ENCODE data around the gene TMEM215.
"Not testable (repeated sequence)": the region's sequence is repeated elsewhere in the genome, so short reads cannot be mapped to it uniquely, and the experiment has no call there.

TMEM215 gene, protein sequence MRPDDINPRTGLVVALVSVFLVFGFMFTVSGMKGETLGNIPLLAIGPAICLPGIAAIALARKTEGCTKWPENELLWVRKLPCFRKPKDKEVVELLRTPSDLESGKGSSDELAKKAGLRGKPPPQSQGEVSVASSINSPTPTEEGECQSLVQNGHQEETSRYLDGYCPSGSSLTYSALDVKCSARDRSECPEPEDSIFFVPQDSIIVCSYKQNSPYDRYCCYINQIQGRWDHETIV

DNA sequence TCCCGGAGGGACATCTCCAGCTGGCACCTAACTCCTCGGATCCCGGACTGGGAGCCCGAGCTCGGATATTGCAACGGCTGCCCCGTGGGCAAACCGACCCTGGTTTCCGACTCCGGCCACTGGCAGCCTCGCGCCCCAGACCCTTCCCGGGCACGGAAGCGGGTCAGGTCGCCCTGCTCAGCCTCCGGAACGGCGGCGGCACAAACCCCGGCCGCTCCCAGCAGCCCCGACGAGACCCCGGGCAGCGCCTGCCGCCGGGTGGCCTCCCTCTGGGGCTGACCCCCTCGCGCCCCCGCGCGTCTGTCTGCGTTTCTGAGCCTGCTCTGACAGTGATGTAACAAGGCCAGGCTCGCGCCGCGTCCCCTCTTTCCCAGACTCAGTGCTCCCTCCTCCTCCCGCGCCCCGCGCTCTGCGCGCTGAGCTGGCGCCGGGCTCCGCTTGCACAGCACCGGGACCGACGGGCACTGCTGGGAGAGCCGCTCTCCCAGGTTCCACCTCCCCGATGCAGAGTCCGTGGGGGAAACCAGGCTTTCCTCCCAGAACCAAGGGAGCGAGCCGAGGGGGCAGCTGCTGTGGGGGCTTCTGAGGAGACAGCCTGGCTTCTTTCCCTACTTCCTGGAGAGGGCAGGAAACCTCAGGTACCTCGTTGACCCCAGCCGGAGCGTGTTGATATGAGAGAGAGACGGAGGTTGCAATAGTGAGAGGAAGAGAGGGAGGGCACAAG, at the start of gene TMEM215:
TSS of gene TMEM215 (plus strand) at position 373 of the 724 bp plus-strand sequence. CDS start 644 bp downstream, outside the sequence.
- DNase-seq: no peak

GRCh38 chr9:32735476-32735875, 47.9 kb upstream of the TMEM215 start:
- DNase-seq: no peak

GRCh38 chr9:32737378-32737777, 46.0 kb upstream of the TMEM215 start:
- no peak for DNase-seq

- no peak for DNase-seq
Observed at GRCh38 chr9:32738501-32739172, 44.7 kb upstream of the TMEM215 start.

- no peak for DNase-seq
Observed at GRCh38 chr9:32741706-32742105, 41.6 kb upstream of the TMEM215 start.

GRCh38 chr9:32742296-32742695, 41.0 kb upstream of the TMEM215 start:
- no peak for DNase-seq

DNA sequence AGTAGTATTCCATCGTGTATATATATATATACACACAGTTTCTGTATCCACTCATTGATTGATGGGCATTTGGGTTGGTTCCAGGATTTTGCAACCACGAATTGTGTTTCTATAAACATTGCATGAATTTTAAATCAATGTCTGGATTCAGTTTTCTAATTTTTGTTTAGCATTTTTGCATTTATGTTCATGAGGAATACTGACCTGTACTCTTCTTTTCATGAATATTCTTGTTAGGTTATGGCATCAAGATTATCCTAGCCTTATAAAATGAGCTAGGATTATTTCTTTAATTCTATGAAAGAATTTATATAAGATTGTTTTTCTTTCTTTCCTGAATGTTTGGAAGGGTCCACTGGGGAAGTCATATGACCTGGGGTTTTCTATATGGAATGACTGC, 35.3 kb upstream of the TMEM215 start:
- DNase-seq: no peak

DNA sequence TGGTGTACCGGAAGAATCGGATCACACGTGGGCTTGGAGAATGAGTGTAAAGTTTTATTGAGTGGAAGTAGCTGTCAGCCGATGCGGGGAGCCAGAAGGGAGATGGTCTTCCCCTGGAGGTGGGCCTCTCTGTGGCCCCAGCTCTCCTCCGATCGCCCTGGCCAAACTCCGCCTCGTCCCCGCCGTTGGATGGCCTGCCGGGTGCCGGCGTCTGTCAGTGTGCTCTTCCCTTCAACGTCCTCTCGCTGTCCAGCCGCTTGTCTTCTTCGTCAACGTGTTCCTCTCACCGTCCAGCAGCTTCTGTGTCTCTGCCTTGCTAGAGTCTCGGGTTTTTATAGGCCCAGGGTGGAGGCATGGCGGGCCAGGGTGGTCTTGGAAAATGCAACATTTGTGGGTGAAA, 27.6 kb upstream of the TMEM215 start:
- DNase-seq: no peak

GRCh38 chr9:32764139-32764538, 19.2 kb upstream of the TMEM215 start:
- DNase-seq: no peak

DNA sequence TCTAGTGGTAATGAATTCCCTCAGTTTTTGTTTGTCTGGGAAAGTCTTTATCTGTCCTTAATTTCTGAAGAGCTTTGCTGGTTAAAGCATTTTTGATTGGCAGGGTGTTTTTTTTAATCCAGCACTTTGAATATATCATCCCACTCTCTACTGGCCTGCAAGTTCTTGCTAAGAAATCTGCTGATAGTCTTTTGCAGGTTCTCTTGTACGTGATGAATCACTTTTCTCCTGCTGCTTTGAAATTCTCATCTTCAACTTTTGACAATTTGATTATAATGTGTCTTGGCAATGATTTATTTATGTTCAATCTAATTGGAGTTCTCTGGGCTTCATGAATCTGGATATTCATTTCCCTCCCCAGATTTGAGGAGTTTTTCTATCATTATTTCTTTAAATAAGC, 8.1 kb upstream of the TMEM215 start:
- no peak for DNase-seq

DNA sequence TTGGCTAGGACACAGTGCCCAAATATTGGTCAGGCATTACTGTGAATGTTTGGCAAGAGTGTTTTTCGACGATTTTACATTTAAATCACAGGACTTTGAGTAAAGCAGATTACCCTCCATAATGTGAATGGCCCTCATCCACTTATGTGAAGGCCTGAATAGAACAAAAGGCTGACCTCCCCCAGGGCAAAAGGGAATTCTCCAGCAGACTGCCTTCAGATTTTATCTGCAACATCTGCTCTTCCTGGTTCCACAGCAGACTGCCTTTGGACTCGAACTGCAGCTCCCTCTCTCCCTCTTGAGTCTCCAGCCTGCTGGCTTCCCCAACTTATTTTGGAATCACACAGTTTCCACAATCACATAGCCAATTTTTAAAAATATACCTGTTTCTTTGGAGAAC, 7.1 kb upstream of the TMEM215 start:
- no peak for DNase-seq

DNA sequence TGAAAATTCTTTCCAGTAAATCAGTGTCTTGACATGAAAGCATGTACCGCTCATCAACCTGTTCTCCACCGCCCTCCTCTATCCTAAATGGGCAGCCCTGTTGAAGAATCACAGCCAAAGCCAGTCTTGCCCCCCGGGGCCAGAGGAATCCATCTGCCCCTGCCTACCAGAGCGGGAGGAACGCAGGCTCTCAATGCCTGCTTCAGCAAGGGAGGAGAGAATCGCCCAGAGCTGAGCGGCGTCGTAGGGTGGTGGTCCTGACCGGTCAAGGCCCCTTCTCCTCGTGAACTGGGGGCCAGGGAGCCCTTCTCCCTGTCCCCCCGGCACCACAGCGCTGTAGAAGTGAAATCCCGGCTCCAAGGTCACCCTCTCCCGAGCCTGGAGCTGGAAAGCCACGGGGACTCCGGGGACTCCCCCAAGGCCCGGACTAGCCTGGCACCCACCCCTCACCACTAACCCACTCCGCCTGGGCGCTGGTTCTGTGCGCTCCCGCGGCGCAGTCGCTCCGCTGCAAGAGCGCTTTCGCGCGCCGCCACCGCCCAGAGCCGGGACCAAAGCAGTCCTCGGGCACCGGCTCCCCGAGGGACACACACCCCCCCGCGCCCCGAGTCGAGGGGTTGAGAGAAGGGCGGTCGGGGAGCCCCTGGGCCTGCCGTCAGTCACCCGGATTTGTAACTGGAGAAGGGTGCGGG, 718 bp upstream of the TMEM215 start:
- DNase-seq: no peak

GRCh38 chr9:32787816-32788215, 4.5 kb downstream of the TMEM215 start:
- no peak for DNase-seq

DNA sequence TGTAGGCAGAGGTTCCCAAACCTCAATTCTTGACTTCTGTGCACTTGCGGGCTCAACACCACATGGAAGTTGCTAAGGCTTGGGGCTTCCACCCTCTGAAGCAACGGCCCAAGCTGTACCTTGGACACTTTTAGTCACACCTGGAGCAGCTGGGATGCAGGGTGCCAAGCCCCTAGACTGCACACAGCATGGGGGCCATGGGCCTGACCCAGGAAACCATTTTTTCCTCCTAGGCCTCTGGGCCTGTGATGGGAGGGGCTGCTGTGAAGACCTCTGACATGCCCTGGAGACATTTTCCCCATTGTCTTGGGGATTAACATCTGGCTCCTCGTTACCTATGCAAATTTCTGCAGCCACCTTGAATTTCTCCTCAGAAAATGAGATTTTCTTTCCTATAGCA, 12.7 kb downstream of the TMEM215 start:
- not testable (repeated sequence) for DNase-seq

GRCh38 chr9:32801530-32801929, 18.2 kb downstream of the TMEM215 start:
- DNase-seq: no peak

DNA sequence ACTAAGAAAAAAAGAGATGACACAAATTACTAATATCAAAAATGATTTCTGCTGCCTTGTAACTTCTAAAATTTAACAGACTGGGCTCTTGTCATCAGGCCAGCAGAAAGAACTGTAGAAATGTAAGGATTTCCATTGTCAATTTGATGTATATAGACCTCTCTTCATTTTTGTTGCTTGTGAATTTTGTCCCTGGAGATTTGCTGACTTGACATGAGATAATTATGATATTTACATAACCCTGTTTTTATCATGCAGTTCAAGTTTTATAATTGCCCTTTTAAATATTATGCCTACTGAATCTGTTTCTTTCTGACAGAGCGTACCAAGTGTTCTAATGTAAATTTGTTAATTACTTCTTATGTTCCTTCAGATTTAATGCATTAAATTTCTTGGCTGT, 23.9 kb downstream of the TMEM215 start:
- DNase-seq: no peak

- DNase-seq: no peak
Observed at GRCh38 chr9:32811246-32811645, 27.9 kb downstream of the TMEM215 start.

- no peak for DNase-seq
Observed at GRCh38 chr9:32820322-32820721, 37.0 kb downstream of the TMEM215 start.

GRCh38 chr9:32823101-32823500, 39.8 kb downstream of the TMEM215 start:
- no peak for DNase-seq

DNA sequence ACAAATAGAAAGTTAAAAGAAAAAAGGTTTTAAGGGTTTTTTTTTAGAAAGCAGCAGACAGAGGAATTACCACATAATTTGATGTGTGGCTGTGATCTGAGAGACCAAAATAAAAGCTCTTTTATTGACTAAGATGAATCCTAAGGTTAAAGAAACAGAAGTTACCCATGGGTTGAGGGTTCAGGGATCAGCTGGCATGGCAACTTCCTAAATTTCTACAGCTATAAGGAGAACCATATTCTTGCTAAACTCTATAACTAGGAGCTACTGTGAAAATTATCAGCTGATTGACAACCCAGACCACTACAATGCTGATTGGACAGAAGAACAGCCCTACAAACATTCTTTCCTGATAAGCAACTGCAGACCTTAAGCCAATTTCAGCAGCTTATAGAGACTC, 40.2 kb downstream of the TMEM215 start:
- no peak for DNase-seq

DNA sequence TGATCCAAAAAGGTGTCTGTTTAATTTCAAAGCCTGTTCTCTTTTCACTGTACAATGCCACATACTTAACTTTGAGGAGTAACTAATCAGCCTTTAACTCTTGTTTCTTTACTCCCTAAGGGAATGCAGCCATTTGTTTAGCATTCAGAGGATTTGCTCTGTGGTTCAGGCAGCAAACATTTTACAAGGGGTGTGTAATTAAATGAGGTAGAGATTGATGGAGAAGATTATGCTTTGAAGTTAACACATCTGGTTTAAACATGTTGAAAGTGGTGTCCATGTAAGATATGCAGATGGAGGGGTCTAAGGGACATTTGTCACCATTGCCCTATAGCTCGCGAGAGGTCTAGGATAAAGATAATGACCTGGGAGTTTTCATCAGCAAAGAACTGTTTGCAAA, 41.9 kb downstream of the TMEM215 start:
- DNase-seq: no peak

DNA sequence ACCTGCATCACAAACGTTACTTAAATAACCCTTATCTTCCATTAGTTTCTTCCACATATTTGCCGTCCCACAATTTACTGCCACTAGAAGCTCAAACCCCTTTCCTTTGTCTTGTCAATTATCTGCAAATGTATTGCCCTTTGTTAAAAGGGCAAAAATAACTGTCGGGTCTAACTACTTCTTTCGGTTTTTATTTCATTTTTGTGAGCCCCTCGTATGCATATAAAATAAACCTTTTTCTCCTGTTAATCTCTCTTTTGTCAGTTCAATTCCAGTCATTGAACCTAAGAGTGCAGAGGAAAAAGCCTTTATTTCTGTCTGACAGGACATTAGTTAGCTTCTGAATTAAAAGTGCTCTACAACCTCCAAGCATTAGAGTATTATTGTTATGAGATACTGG, 45.5 kb downstream of the TMEM215 start:
- no peak for DNase-seq

GRCh38 chr9:32832346-32832745, 49.0 kb downstream of the TMEM215 start:
- DNase-seq: no peak

Measured in activated naive CD4-positive, alpha-beta T cell (primary cell).